GM23338 (cell line): ENCODE results near the gene MGAT4B. TPM values are rescaled to one million over a fixed set of nuclear protein-coding genes. Genes with fewer than 3 reads are reported as not detected.
A peak's percentile ranks its signal among the peaks of the same experiment; 100 is the strongest.

Source experiments
- ATAC-seq: fragments of 200-7000 bp; cut with Tn5 transposase; 3 replicates; pipeline ENCODE4 v1.9.1; 2020
- DNase-seq: peaks from one replicate; pipeline ENCODE4 v3.0.0-alpha.2; 2015; ENCODE audit warnings: low spot score
- H2AFZ ChIP-seq: fragments of 200-600 bp; sonication (generic); 2 replicates; pipeline ENCODE4 v1.8.0; 2016; ENCODE audit warnings: antibody characterized with exemption, mild to moderate bottlenecking, moderate library complexity
- H3F3A ChIP-seq: fragments of 200-600 bp; sonication (generic); replicated peaks from 2 replicates; pipeline ENCODE4 v1.8.0; 2017; ENCODE audit warnings: antibody characterized with exemption, mixed run types, low read depth
- H3K27ac ChIP-seq: fragments of 200-600 bp; sonication (generic); 2 replicates; pipeline ENCODE4 v1.6.1; 2016; ENCODE audit warnings: low read depth
- H3K27me3 ChIP-seq: fragments of 200-600 bp; sonication (generic); 2 replicates; pipeline ENCODE4 v1.8.0; 2016; ENCODE audit warnings: mild to moderate bottlenecking, mixed run types, moderate library complexity; ENCODE audit not compliant: insufficient read depth
- H3K36me3 ChIP-seq: fragments of 200-600 bp; sonication (generic); 2 replicates; pipeline ENCODE4 v1.8.0; 2016; ENCODE audit warnings: mild to moderate bottlenecking; ENCODE audit not compliant: insufficient read depth
- H3K4me1 ChIP-seq: fragments of 200-600 bp; sonication (generic); 2 replicates; pipeline ENCODE4 v1.8.0; 2016; ENCODE audit warnings: mild to moderate bottlenecking, moderate library complexity; ENCODE audit not compliant: insufficient read depth
- H3K4me2 ChIP-seq: fragments of 200-600 bp; sonication (generic); 2 replicates; pipeline ENCODE4 v1.7.1; 2017; ENCODE audit warnings: mixed run types
- H3K4me3 ChIP-seq: fragments of 200-600 bp; sonication (generic); 2 replicates; pipeline ENCODE4 v1.6.1; 2016; ENCODE audit warnings: mixed run types
- H3K79me2 ChIP-seq: fragments of 200-600 bp; sonication (generic); replicated peaks from 2 replicates; pipeline ENCODE4 v1.8.0; 2017; ENCODE audit warnings: mild to moderate bottlenecking; ENCODE audit not compliant: insufficient read depth
- H3K9me2 ChIP-seq: fragments of 200-600 bp; sonication (generic); 2 replicates; pipeline ENCODE4 v1.8.0; 2017; ENCODE audit not compliant: insufficient read depth
- H4K20me1 ChIP-seq: fragments of 200-600 bp; sonication (generic); replicated peaks from 2 replicates; pipeline ENCODE4 v1.8.0; 2017; ENCODE audit warnings: mild to moderate bottlenecking; ENCODE audit not compliant: insufficient read depth
- H3K27ac Mint-ChIP-seq: 2 replicates; pipeline ENCODE4 v1.8.0; 2020; ENCODE audit warnings: inconsistent platforms, mild to moderate bottlenecking, moderate library complexity, mixed read lengths
- H3K27me3 Mint-ChIP-seq: 3 replicates; pipeline ENCODE4 v1.8.0; 2022; ENCODE audit warnings: low read depth, mild to moderate bottlenecking, moderate library complexity, mixed read lengths, inconsistent platforms; ENCODE audit not compliant: insufficient read depth, poor library complexity
- H3K36me3 Mint-ChIP-seq: 3 replicates; pipeline ENCODE4 v1.8.0; 2021; ENCODE audit warnings: low read depth, mild to moderate bottlenecking, inconsistent platforms, moderate library complexity, mixed read lengths
- H3K4me1 Mint-ChIP-seq: 3 replicates; pipeline ENCODE4 v1.8.0; 2020; ENCODE audit warnings: mild to moderate bottlenecking, inconsistent platforms, mixed read lengths
- H3K4me3 Mint-ChIP-seq: 3 replicates; pipeline ENCODE4 v1.8.0; 2021; ENCODE audit warnings: moderate library complexity, mild to moderate bottlenecking, inconsistent platforms, mixed read lengths
- H3K9me3 Mint-ChIP-seq: 3 replicates; pipeline ENCODE4 v1.8.0; 2020; ENCODE audit warnings: moderate library complexity, mild to moderate bottlenecking, inconsistent platforms, mixed read lengths
- CREB1 ChIP-seq: fragments of 250-450 bp; sonication (Bioruptor Pico); IDR thresholded peaks from 2 replicates; pipeline ENCODE4 v1.5.0; 2020; ENCODE audit warnings: low read depth, mild to moderate bottlenecking, moderate library complexity
- EZH2phosphoT487 ChIP-seq: fragments of 200-600 bp; sonication (generic); IDR thresholded peaks from one replicate; pipeline ENCODE4 v1.8.1; 2018; ENCODE audit warnings: antibody characterized with exemption; ENCODE audit not compliant: unreplicated experiment
- NANOG ChIP-seq: IDR thresholded peaks from 2 replicates; pipeline ENCODE4 v1.6.1; 2016; ENCODE audit warnings: antibody characterized with exemption, borderline replicate concordance
- POLR2AphosphoS5 ChIP-seq: IDR thresholded peaks from 2 replicates; pipeline ENCODE4 v1.6.1; 2016; ENCODE audit warnings: antibody characterized with exemption, low read depth
- STAT1 ChIP-seq: IDR thresholded peaks from one replicate; pipeline ENCODE4 v1.6.1; 2016; ENCODE audit warnings: antibody characterized with exemption; ENCODE audit not compliant: unreplicated experiment
- ZNF331 ChIP-seq: fragments of 250-450 bp; sonication (Bioruptor Pico); IDR thresholded peaks from 2 replicates; pipeline ENCODE4 v1.5.0; 2020; ENCODE audit warnings: low read depth, mild to moderate bottlenecking, moderate library complexity
- polyA plus RNA-seq: library from polyadenylated mRNA; unstranded; fragments of >200 nt; fragmentation: Nextera tagmentation; extraction: Ambion mirVana; gene quantifications from 2 replicates; pipeline ENCODE4 v1.2.1, GENCODE V29; 2016
- total RNA-seq: library from RNA; depleted of rRNA; stranded (reverse); fragments of >200 nt; shearing (Covaris generic); gene quantifications from 2 replicates; pipeline ENCODE4 v1.2.3, GENCODE V29; 2014
- TF ChIP-seq, protein P1 (sequence below): IDR thresholded peaks from 2 replicates; pipeline ENCODE4 v1.6.1; 2016; ENCODE audit warnings: antibody characterized with exemption

Gene MGAT4B
- total and polyA plus RNA-seq, 2 experiments from 2014 or later = 32.3 to 101 TPM

DNA sequence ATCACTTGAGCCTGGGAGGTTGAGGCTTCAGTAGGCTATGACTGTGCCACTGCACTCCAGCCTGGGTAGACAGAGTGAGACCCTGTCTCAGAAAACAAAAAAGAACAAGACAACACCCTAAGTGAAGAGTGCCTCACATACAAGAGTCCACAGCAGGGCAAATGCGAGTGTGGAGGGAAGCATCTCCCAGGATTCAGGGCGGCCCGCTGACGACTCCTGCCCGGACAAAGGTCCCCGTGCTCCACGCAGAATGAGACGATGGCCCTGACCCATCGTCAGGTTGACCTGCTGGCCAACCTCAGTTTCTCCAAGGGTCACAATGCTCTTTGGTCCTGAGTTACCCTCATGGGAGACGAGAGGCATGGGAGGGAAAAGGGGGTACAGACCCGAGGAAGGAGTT is 33.7 kb upstream of the MGAT4B start:
- Histone ChIP-seq H3K4me3 (no peak overlapping the region), H4K20me1 (0 out of 2 replicates have a peak, but pooled peaks cover 2% of the 10 kb centered on the region), H2AFZ (no peak overlapping the region), H3K9me2 (no peaks in the 10 kb centered on the region), H3K36me3 (peaks cover 9% of the 10 kb centered on the region), H3K79me2 (no peaks in the 10 kb centered on the region), H3K4me1 (no peaks in the 10 kb centered on the region), H3K4me2 (no peak overlapping the region), H3F3A (peaks cover 12% of the 10 kb centered on the region; the same call in 1 of the 2 replicates), H3K27ac (no peak overlapping the region), H3K27me3 (no peaks in the 10 kb centered on the region)
- DNase-seq (no peak), ATAC-seq (no peak)
- Mint-ChIP-seq H3K9me3 (peaks cover 19% of the 10 kb centered on the region), H3K27me3 (peaks cover 26% of the 10 kb centered on the region), H3K4me1 (no peaks in the 10 kb centered on the region), H3K36me3 (peaks cover 86% of the 10 kb centered on the region), H3K27ac (no peak overlapping the region), H3K4me3 (no peak overlapping the region; the same call in 2 of the 3 replicates)
- no peak for TF ChIP-seq NANOG
- no peak for TF ChIP-seq ZNF331
- TF ChIP-seq, protein P1, sequence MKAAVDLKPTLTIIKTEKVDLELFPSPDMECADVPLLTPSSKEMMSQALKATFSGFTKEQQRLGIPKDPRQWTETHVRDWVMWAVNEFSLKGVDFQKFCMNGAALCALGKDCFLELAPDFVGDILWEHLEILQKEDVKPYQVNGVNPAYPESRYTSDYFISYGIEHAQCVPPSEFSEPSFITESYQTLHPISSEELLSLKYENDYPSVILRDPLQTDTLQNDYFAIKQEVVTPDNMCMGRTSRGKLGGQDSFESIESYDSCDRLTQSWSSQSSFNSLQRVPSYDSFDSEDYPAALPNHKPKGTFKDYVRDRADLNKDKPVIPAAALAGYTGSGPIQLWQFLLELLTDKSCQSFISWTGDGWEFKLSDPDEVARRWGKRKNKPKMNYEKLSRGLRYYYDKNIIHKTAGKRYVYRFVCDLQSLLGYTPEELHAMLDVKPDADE = no peak
- TF ChIP-seq EZH2phosphoT487 = no peak
- TF ChIP-seq STAT1 = no peak

DNA sequence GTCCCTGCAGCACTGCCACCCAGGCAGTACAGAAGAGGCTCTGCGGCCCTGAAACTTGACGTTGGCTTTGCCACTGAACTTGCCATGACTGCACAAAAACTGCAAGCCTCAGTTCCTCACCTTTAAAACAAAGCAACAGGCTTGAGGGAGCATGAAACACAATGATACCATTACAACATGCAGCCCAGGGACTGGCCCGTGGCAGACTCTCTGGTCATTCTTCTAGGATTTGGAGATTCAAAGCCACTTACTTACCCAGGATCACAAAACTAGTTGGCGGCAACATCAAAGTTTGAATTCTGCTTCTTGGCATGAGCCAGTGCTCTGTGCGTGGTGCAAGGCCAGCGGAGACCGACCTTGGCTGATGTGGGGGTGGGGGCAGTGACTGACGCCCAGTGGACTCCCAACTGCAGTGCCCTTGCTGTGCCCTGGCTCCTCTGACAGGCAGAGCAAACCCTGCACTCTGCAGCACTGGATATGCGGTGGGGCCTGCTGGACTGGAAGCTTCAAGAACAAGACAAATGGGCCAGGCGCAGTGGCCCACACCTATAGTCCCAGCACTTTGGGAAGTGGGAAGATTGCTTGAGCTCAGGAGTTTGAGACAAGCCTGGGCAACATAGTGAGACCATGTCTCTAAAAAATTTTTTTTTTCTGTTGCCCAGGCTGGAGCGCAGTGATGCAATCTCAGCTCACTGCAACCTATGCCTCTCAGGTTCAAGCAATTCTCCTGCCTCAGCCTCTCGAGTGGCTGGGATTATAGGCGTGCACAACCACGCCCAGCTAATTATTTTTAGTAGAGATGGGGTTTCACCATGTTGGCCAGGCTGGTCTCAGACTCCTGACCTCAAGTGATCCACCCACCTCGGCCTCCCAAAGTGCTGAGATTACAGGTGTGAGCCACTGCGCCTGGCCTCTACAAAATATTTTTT is 32.9 kb upstream of the MGAT4B start:
- no peaks in the 10 kb centered on the region for H3K27me3 ChIP-seq
- H3K79me2 ChIP-seq = no peaks in the 10 kb centered on the region
- no peak overlapping the region for H2AFZ ChIP-seq
- 0 out of 3 replicates have a peak, but pooled peaks have one; percentile 9 for ATAC-seq
- Mint-ChIP-seq H3K9me3 (peaks cover 14% of the 10 kb centered on the region), H3K27ac (peak overlapping the region; percentile 40), H3K4me3 (no peak overlapping the region), H3K27me3 (peaks cover 26% of the 10 kb centered on the region), H3K4me1 (no peaks in the 10 kb centered on the region), H3K36me3 (peaks cover 87% of the 10 kb centered on the region)
- peaks cover 9% of the 10 kb centered on the region for H3K36me3 ChIP-seq
- peak overlapping the region; percentile 84 for H3K27ac ChIP-seq
- peaks cover 12% of the 10 kb centered on the region; the same call in 1 of the 2 replicates for H3F3A ChIP-seq
- no peak for DNase-seq
- H3K4me1 ChIP-seq = no peaks in the 10 kb centered on the region
- H3K9me2 ChIP-seq = no peaks in the 10 kb centered on the region
- TF ChIP-seq STAT1 = no peak
- TF ChIP-seq POLR2AphosphoS5 = 0 out of 2 replicates have a peak, but pooled peaks have one; percentile 11
- TF ChIP-seq NANOG = no peak
- TF ChIP-seq, protein P1 = no peak
- no peak for TF ChIP-seq CREB1 (CRISPR knock-in tag)
- no peak overlapping the region for H3K4me3 ChIP-seq
- 0 out of 2 replicates have a peak, but pooled peaks cover 2% of the 10 kb centered on the region for H4K20me1 ChIP-seq
- no peak overlapping the region for H3K4me2 ChIP-seq
